ENCODE measurements around the gene USP5.

Gene USP5

GRCh38 chr12:6843118-6843902 lies 8.6 kb upstream of the USP5 start:
- TF ChIP-seq CTCF (IDR thresholded peaks at IDR 0.05; ENCODE audit: low read depth, low read length, missing control alignments): peak; percentile 40
- DNase-seq (ENCODE audit: low read depth): no peak
- H3K4me3 ChIP-seq (ENCODE audit: low read depth, low read length): no peak overlapping the region

- no peak for DNase-seq (ENCODE audit: low read depth)
- TF ChIP-seq CTCF (IDR thresholded peaks at IDR 0.05; ENCODE audit: low read depth, low read length, missing control alignments): no peak
- no peak overlapping the region for H3K4me3 ChIP-seq (ENCODE audit: low read depth, low read length)
Measured at GRCh38 chr12:6845395-6845794, 6.6 kb upstream of the USP5 start.

GRCh38 chr12:6846316-6846869 lies 5.6 kb upstream of the USP5 start:
- TF ChIP-seq CTCF (IDR thresholded peaks at IDR 0.05; ENCODE audit: low read depth, low read length, missing control alignments): no peak
- no peak for DNase-seq (ENCODE audit: low read depth)
- H3K4me3 ChIP-seq (ENCODE audit: low read depth, low read length): no peak overlapping the region

GRCh38 chr12:6847676-6848075 lies 4.3 kb upstream of the USP5 start:
- TF ChIP-seq CTCF (IDR thresholded peaks at IDR 0.05; ENCODE audit: low read depth, low read length, missing control alignments): no peak
- H3K4me3 ChIP-seq (ENCODE audit: low read depth, low read length): no peak overlapping the region
- no peak for DNase-seq (ENCODE audit: low read depth)

- TF ChIP-seq CTCF (IDR thresholded peaks at IDR 0.05; ENCODE audit: low read depth, low read length, missing control alignments): no peak
- peak overlapping the region; percentile 83; the same call in 1 of the 2 replicates for H3K4me3 ChIP-seq (ENCODE audit: low read depth, low read length)
- DNase-seq (ENCODE audit: low read depth): no peak
Measured at GRCh38 chr12:6849427-6849826, 2.5 kb upstream of the USP5 start.

- no peak for DNase-seq (ENCODE audit: low read depth)
- H3K4me3 ChIP-seq (ENCODE audit: low read depth, low read length): peak overlapping the region; percentile 83
- TF ChIP-seq CTCF (IDR thresholded peaks at IDR 0.05; ENCODE audit: low read depth, low read length, missing control alignments): no peak
Measured at GRCh38 chr12:6849976-6850560, 1.9 kb upstream of the USP5 start.

Measured in GM12864 (cell line).